Measurements from ENCODE around the gene TMEM258. TPM values are rescaled to one million over a fixed set of nuclear protein-coding genes. Genes with fewer than 3 reads are reported as not detected.

TMEM258 gene
- total and polyA plus RNA-seq, 9 of the 15 experiments (the other 6 are each of a cell fraction or from before 2014, with no cell fraction given): 97.2 to 856 (median 231) TPM

- 16% methylated on average over 3 of the region's 3 CpGs for WGBS (ENCODE audit: insufficient coverage, low coverage, missing lambda C conversion rate)
- BruUV-seq (replicated peaks): no TSS peak
- POLR2A ChIA-PET: interaction anchor here (0.6 to 7.6 kb wide), 13 partner anchors 8 to 308 kb away, joined by 3 to 97 read pairs (median 4); partner anchors contain the start of genes FADS1, FEN1 and TMEM258
- CTCF ChIA-PET (ENCODE audit: low intra/inter-chr PET ratio): no interaction called here
- Histone ChIP-seq H3K36me3 (ENCODE audit: control insufficient read depth, insufficient read depth, low read length) (peaks cover 97% of the 10 kb centered on the region), H3K4me2 (ENCODE audit: insufficient read depth, low read length) (peak overlapping the region; percentile 47), H3K4me1 (replicated peaks in 1 of 2; ENCODE audit: control insufficient read depth in 2 of 2, insufficient read depth in 2 of 2, low read length in 2 of 2) (peaks cover 47 to 64% of the 10 kb centered on the region in 2 experiments), H3K9me3 (replicated peaks; ENCODE audit: control insufficient read depth, insufficient read depth, low read depth, low read length) (no peaks in the 10 kb centered on the region), H3K9me1 (ENCODE audit: control insufficient read depth, insufficient read depth, low read length) (peaks cover 9% of the 10 kb centered on the region), H4K20me1 (replicated peaks; ENCODE audit: control insufficient read depth, insufficient read depth, low read length) (peaks cover 3% of the 10 kb centered on the region), H3K79me2 (ENCODE audit: control insufficient read depth, insufficient read depth, low read length) (peaks cover 54% of the 10 kb centered on the region), H3K4me3 (no peak overlapping the region), H3K9ac (ENCODE audit: insufficient read depth in 1 of 2, low read depth in 2 of 2, low read length in 2 of 2) (peak overlapping the region; percentile 22 to 56; a peak in 2 of 4 replicates), H3K27ac (ENCODE audit: extremely low read depth, low read depth, low read length) (peak overlapping the region; percentile 70), H3K27me3 (ENCODE audit: control insufficient read depth in 2 of 2, insufficient read depth in 2 of 2, low read length in 2 of 2) (no peaks in the 10 kb centered on the region), H2AFZ (ENCODE audit: low read depth, low read length) (no peak overlapping the region)
- ATAC-seq (peak; percentile 74), FAIRE-seq (peak; percentile 93), DNase-seq (ENCODE audit: extremely low read depth in 1 of 4, low spot score in 3 of 4) (peak; percentile 87 to 90 (median 88))
- in situ Hi-C loops (cut with MboI) (loop anchor here (5.0 kb wide), 1 partner anchor 307 kb away; no protein-coding TSS in a partner anchor), intact Hi-C loops (cut with micrococcal nuclease) (no loop called here)
- TF ChIP-seq CBX8 (IDR thresholded peaks at IDR 0.05; ENCODE audit: borderline replicate concordance, extremely low read depth, low read depth, low read length, poor library complexity, severe bottlenecking) (no peak), PTTG1 (tag; IDR thresholded peaks at IDR 0.05; ENCODE audit: low read depth) (no peak), SMARCC2 (IDR thresholded peaks at IDR 0.05; ENCODE audit: low read depth) (peak; percentile 96), ZNF253 (CRISPR knock-in tag; conservative IDR thresholded peaks at IDR 0.05) (no peak), TAF15 (IDR thresholded peaks at IDR 0.05; ENCODE audit: low read depth, low read length) (no peak), STAT6 (CRISPR knock-in tag; IDR thresholded peaks at IDR 0.05) (no peak), ZNF785 (CRISPR knock-in tag; IDR thresholded peaks at IDR 0.05) (no peak), ZNF778 (CRISPR knock-in tag; IDR thresholded peaks at IDR 0.05) (no peak), CHCHD3 (CRISPR knock-in tag; IDR thresholded peaks at IDR 0.05) (no peak), C11orf30 (IDR thresholded peaks at IDR 0.05; ENCODE audit: low read depth) (peak; percentile 46; the same call in 1 of the 2 replicates), ZNF518B (CRISPR knock-in tag; IDR thresholded peaks at IDR 0.05) (no peak), PHF20 (IDR thresholded peaks at IDR 0.05; ENCODE audit: partially characterized antibody) (no peak), MYBL2 (IDR thresholded peaks at IDR 0.05; ENCODE audit: low read depth) (no peak), MYBL2 (CRISPR knock-in tag; IDR thresholded peaks at IDR 0.05; ENCODE audit: borderline replicate concordance) (no peak), SREBF1 (IDR thresholded peaks at IDR 0.05; ENCODE audit: borderline replicate concordance, low read depth, low read length) (no peak)
Measured at GRCh38 chr11:61800331-61801281, 8.2 kb upstream of the TMEM258 start.

Measured in K562 (cell line).